GM12873 (cell line): ENCODE results near the gene C14orf93.

Experiments
- TF ChIP-seq, protein P1 (sequence below): IDR thresholded peaks from 2 replicates; pipeline ENCODE4 v1.5.1; 2012; ENCODE audit warnings: low read depth, mild to moderate bottlenecking, moderate library complexity, low read length, control low read depth; ENCODE audit not compliant: insufficient read depth; ENCODE audit errors: missing control alignments

The C14orf93 gene

GRCh38 chr14:22977684-22978486, 32.1 kb downstream of the C14orf93 start:
- TF ChIP-seq, protein P1, sequence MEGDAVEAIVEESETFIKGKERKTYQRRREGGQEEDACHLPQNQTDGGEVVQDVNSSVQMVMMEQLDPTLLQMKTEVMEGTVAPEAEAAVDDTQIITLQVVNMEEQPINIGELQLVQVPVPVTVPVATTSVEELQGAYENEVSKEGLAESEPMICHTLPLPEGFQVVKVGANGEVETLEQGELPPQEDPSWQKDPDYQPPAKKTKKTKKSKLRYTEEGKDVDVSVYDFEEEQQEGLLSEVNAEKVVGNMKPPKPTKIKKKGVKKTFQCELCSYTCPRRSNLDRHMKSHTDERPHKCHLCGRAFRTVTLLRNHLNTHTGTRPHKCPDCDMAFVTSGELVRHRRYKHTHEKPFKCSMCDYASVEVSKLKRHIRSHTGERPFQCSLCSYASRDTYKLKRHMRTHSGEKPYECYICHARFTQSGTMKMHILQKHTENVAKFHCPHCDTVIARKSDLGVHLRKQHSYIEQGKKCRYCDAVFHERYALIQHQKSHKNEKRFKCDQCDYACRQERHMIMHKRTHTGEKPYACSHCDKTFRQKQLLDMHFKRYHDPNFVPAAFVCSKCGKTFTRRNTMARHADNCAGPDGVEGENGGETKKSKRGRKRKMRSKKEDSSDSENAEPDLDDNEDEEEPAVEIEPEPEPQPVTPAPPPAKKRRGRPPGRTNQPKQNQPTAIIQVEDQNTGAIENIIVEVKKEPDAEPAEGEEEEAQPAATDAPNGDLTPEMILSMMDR = no peak

- TF ChIP-seq, protein P1 = no peak
These were observed 32.6 kb downstream of the C14orf93 start for GRCh38 chr14:22977434-22977683.

DNA sequence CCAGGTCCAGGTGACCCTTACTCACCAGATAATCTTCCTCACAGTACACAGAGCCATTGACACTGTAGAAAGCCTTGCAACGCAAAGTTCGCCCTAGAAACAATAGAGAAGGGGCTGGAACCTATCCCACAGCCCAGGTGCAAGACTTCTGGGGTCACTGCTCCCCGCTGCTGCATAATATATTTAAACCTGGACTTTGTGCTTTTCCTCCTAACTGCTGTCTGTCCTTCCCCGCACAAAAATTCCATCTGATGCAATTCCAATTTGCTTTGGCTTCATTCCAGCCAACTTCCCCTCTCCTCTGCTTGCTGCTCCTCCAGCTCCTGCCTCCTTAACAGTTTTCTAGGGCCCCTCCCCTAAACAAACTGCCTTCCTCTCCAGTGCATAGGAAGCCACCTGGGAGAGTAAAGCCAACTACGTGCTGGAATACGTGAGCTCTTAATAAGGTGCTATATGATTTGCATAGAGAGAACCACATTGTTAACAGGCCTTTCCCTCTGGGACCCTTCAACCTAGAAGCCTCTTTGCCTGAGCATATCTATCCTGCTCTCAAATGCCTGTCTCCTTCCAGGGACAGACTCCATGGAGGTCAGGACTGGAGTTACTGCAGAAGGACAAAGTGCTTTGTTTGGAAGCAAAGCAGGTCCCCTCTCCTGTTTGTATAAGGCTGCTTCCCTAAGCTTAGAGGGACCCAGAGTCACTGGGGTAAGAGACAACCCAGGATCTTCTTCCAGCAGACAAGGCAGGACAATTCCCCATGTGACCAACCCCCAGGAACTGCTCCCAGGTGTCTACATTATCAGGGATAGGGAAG, 33.1 kb downstream of the C14orf93 start:
- TF ChIP-seq, protein P1 = no peak

DNA sequence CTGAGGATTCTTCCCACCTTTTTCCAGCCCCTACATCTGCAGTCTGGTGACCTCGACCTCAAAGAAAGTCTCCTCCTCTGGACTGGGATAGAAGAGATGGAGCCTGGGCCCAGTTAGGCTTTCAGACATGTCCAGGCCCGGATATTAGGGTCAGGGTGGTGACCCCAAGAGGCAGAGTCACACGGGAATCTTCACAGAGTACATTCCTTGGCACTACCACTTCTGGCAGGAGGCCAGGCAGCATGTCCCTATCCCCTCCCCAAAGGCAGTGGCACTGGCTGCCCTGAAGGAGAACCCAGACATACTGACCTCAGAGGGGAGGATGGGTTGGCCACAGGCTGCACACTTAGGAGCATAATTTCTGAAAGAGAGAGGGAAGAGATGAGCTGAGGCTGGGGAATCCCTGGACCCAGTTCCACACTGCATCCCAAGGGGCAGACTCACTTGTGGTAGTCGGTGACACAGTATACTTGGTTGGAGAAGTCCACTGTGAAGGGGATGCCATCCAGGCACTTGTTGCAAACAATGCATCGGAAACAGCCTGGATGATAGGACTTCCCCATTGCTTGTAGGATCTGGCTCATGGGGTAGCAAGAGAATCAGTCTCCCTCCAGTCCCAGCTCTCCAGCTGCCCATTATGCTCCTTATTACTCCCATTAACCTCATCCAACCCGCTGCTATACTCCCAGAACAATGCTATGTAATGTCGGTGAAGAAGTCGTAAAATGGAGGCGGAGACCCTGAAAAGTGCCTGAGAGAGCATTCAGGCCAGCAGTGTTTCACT, 35.2 kb downstream of the C14orf93 start:
- TF ChIP-seq, protein P1 = no peak

GRCh38 chr14:22973217-22974032, 36.5 kb downstream of the C14orf93 start:
- TF ChIP-seq, protein P1 = peak; percentile 77

- TF ChIP-seq, protein P1 = no peak
These were observed 37.5 kb downstream of the C14orf93 start for GRCh38 chr14:22972313-22972930.
